AG10803 (cell line): ENCODE measurements around the gene CMIP.

Experiments used
- DNase-seq: peaks from one replicate; pipeline ENCODE4 v3.0.0; 2010; ENCODE audit warnings: low read depth
- H3K4me3 ChIP-seq: 2 replicates; pipeline ENCODE4 v1.5.1; 2011; ENCODE audit warnings: mild to moderate bottlenecking, low read length, control low read depth
- TF ChIP-seq, protein P1 (sequence below): conservative IDR thresholded peaks from 2 replicates; pipeline ENCODE4 v1.5.1; 2011; ENCODE audit warnings: mild to moderate bottlenecking, low read length, control low read depth, inconsistent platforms

CMIP gene

DNA sequence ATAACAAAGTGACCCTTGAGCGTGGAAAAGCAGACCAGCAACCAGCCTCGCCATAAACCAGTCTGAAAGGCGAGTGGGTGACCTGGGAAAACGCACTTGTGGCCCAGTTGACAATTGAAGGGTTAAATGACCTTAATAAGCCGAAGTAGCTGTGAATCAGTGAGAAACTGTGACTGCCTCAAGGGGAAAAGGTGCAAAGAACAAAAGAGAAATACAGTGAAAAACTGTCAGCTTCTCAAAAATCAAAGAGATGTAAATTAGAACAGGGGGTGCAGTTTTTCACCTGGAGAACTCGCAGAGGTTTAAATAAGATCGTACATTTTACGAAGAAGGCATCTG lies 124.1 kb downstream of the CMIP start:
- TF ChIP-seq, protein P1, sequence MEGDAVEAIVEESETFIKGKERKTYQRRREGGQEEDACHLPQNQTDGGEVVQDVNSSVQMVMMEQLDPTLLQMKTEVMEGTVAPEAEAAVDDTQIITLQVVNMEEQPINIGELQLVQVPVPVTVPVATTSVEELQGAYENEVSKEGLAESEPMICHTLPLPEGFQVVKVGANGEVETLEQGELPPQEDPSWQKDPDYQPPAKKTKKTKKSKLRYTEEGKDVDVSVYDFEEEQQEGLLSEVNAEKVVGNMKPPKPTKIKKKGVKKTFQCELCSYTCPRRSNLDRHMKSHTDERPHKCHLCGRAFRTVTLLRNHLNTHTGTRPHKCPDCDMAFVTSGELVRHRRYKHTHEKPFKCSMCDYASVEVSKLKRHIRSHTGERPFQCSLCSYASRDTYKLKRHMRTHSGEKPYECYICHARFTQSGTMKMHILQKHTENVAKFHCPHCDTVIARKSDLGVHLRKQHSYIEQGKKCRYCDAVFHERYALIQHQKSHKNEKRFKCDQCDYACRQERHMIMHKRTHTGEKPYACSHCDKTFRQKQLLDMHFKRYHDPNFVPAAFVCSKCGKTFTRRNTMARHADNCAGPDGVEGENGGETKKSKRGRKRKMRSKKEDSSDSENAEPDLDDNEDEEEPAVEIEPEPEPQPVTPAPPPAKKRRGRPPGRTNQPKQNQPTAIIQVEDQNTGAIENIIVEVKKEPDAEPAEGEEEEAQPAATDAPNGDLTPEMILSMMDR: no peak
- DNase-seq: no peak

DNA sequence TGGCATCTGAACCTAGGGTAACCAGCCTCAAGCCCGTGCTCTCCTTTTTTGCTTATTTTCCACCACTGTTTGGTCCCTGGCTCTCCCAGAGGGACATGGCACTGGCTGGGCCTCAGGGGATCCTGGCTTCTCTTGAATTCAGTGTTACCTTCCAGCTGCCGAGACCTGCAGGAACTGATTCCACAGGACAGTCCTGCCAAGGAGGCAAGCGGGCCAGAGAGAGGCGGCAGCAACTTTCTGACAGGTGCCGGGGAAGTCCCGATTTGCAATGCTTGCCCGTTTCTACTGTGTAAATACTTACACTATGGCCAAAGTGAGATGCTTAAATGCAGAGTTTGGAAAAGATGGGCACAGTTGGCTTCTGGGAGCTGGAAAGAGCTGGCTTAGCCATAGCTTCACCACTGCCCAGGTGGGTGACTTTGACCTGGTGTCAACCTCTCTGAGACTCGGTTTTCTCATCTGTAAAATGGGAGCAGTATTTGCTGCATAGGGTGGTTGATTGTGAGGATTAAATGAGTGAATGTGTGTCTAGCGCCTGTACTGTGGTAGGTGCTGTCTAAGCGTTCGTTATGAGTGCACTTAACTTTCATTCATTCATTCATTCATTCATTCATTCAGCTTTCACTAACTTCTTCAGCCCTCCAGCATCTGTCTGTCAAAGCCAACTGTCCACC lies 124.9 kb downstream of the CMIP start:
- no peak overlapping the region for H3K4me3 ChIP-seq
- DNase-seq: no peak

More for the DNA sequence above, 124.1 kb downstream of the CMIP start:
- no peak overlapping the region for H3K4me3 ChIP-seq

DNA sequence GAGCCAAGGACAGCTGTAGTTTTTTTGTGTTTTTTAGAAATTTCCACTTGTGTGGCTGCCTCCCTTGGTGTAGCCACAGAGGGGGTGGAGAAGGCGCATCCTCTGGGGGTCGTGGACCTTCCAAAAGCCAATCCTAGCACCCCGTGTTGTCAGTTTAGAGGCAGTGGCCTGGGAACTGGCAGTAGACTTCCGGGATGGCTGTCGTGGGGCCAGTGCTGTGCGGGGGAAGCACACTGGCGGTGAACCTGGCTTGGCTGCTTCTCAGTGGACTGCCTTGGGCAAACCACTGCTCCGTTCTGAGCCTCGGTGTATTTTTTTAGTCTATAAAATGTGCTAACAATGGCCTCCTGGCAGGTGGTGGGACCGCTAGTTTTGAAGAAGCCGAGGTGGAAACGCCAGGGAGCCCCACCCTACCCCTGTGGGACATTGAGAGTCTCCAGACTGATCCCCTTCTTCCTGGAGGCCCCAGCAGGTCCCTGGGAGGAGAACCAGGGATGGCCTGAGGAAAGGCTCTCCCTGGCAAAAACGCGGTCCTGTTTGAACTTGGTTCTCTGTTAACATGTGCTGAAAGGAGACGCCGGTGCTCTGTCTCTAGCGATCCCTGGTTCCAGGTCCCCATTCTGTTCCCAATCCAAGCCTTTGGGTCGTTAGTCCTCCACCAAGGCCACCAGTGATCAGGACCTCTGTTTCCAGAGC lies 125.7 kb downstream of the CMIP start:
- TF ChIP-seq, protein P1: no peak
- no peak overlapping the region for H3K4me3 ChIP-seq
- DNase-seq: no peak

More for the DNA sequence above, 124.9 kb downstream of the CMIP start:
- TF ChIP-seq, protein P1: no peak

DNA sequence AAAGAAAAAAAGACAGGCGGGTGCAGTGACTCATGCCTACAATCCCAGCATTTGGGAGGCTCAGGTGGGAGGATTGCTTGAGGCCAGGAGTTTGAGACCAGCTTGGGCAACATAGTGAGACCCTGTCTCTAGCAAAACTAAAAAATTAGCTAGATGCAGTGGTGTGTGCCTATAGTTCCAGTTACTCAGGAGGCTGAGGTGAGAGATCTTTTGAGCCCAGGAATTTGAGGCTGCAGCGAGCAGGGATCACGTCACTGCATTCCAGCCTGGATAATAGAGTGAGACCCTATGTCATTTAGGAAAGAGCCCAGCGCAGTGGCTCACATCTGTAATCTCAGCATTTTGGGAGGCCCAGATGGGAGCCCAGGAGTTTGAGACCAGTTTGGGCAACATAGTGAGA lies 126.6 kb downstream of the CMIP start:
- H3K4me3 ChIP-seq: no peak overlapping the region
- no peak for DNase-seq
- TF ChIP-seq, protein P1: no peak

DNA sequence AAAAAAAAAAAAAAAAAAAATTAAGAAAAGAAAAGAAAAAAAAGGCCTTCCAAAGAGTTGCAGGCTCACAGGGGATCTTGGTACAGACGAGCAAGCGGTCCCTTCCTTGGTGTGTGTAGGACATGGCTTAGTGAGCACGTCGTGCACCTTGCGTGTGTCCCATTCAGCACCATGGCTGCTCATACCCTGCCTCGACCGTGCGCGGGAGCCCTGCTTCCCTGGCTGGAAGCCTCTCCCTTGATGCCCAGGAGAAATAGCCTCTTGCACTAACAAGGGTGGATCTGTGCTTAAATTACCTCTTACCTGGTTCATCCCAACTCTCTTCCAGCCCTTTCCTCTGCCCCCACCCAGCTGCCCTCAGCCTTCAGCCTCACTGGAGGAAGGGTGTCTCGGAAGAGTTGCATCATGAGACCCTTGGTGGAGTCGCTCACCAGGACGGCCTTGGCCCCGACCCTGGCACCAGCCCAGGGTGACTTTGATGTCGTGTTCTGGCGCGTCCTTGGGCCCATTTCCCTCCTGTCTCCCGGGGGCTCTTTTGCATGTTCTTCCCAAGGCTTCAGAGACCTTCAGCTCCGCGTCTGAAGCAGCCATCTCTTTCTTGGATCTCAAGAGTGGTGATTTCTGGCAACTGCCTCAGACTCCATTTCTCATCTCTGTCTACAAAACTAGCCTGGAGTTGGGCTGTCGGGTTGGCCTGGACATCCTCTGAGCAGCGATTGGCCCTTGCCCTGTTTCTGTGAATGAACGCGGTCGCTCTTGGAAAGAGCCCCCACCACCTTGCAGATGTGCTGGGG lies 127.2 kb downstream of the CMIP start:
- H3K4me3 ChIP-seq: no peak overlapping the region
- TF ChIP-seq, protein P1: no peak
- no peak for DNase-seq

DNA sequence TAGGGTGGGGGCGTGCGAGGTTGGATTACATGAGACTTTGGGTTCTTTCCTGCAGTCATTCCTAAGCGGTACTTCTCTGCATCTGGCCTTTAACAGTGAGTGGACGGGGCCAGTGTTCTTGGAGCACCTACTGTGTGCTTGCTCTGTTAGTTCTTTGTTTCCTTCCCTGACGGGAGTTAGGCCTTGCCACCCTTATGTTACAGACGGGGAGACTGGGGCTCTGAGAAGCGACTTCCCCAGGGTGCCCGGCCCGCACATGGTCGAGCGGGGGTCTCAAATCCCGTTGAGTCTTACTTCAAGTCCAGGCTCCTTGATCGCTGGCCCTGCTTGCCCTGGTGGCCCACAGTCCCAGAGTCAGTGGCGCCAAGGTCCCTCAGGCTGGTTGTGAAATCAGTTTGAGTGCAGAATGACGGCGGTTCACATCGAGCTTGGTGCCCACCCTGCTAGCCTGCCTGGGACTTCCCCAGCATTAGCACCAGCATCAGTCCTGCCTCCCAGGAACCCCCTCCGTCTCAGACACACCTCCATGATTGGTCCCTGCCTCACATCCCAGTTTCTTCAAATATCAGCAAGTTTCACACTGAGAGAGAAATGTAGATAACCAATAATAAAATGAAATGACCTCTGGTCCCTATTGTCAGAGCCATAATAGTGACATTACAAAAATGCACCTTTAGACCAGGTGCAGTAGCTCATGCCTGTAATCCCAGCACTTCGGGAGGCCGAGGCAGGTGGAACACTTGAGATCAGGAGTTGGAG lies 128.0 kb downstream of the CMIP start:
- no peak overlapping the region for H3K4me3 ChIP-seq
- TF ChIP-seq, protein P1: no peak
- DNase-seq: no peak
